HL-60 (cell line): Measurements from ENCODE around the gene THOC6.

Source experiments
- DNase-seq, 2 experiments: peaks; one replicate each; pipeline ENCODE4 v3.0.0-alpha.2; 2010 to 2020; ENCODE audit warnings: low read depth in 1 of 2, low spot score in 1 of 2
- H3K27ac ChIP-seq: fragments of 250-450 bp; sonication (Bioruptor Pico); replicated peaks from 2 replicates; pipeline ENCODE4 v1.5.1; 2020; ENCODE audit warnings: mild to moderate bottlenecking, moderate library complexity
- H3K27me3 ChIP-seq: fragments of 250-450 bp; sonication (Bioruptor Pico); 2 replicates; pipeline ENCODE4 v1.5.1; 2021; ENCODE audit warnings: mild to moderate bottlenecking, moderate library complexity; ENCODE audit not compliant: insufficient read depth, poor library complexity, severe bottlenecking
- H3K4me3 ChIP-seq: replicated peaks from 2 replicates; pipeline ENCODE4 v1.5.1; 2011; ENCODE audit warnings: mild to moderate bottlenecking, control low read depth, low read length; ENCODE audit not compliant: insufficient read depth
- CTCF ChIP-seq: IDR thresholded peaks from one replicate; pipeline ENCODE4 v1.5.1; 2011; ENCODE audit warnings: low read length, control low read depth, inconsistent platforms; ENCODE audit not compliant: insufficient read depth
- GABPA ChIP-seq: IDR thresholded peaks from 2 replicates; pipeline ENCODE4 v1.6.1; 2012; ENCODE audit warnings: low read depth
- POLR2AphosphoS5 ChIP-seq: IDR thresholded peaks from 2 replicates; pipeline ENCODE4 v1.6.1; 2012; ENCODE audit warnings: low read depth
- REST ChIP-seq: IDR thresholded peaks from 2 replicates; pipeline ENCODE4 v1.6.1; 2012; ENCODE audit warnings: low read depth; ENCODE audit not compliant: insufficient replicate concordance
- SPI1 ChIP-seq: IDR thresholded peaks from 2 replicates; pipeline ENCODE4 v1.6.1; 2012; ENCODE audit warnings: low read depth, mild to moderate bottlenecking, borderline replicate concordance

The THOC6 gene

GRCh38 chr16:3030222-3031212, 6.7 kb downstream of the THOC6 start:
- no peak overlapping the region for H3K27ac ChIP-seq
- peaks cover 30% of the 10 kb centered on the region for H3K27me3 ChIP-seq
- no peak overlapping the region for H3K4me3 ChIP-seq
- no peak for DNase-seq
- TF ChIP-seq POLR2AphosphoS5 (no peak), REST (no peak), SPI1 (no peak), GABPA (no peak), CTCF (no peak)

GRCh38 chr16:3032624-3033023, 8.8 kb downstream of the THOC6 start:
- DNase-seq = no peak
- no peak for TF ChIP-seq REST
- no peak for TF ChIP-seq CTCF
- TF ChIP-seq POLR2AphosphoS5 = no peak
- TF ChIP-seq GABPA = no peak
- TF ChIP-seq SPI1 = no peak
- H3K27me3 ChIP-seq = peaks cover 51% of the 10 kb centered on the region

GRCh38 chr16:3035289-3035971, 11.6 kb downstream of the THOC6 start:
- TF ChIP-seq CTCF (no peak), POLR2AphosphoS5 (no peak)
- Histone ChIP-seq H3K4me3 (no peak overlapping the region), H3K27me3 (peaks cover 53% of the 10 kb centered on the region), H3K27ac (no peak overlapping the region)
- no peak for DNase-seq

More at GRCh38 chr16:3032624-3033023, 8.8 kb downstream of the THOC6 start:
- H3K27ac ChIP-seq = no peak overlapping the region
- H3K4me3 ChIP-seq = no peak overlapping the region
